GM12872 (cell line): ENCODE results near the gene RPS19.

ENCODE experiments used
- CTCF ChIP-seq: IDR thresholded peaks from 3 replicates; pipeline ENCODE4 v1.5.1; 2011; ENCODE audit warnings: low read depth, mild to moderate bottlenecking, low read length, moderate library complexity; ENCODE audit not compliant: insufficient read depth

RPS19 gene

GRCh38 chr19:41859213-41859617, 840 bp upstream of the RPS19 start:
- no peak; the same call in 2 of the 3 replicates for TF ChIP-seq CTCF

- no peak for TF ChIP-seq CTCF
Observed at GRCh38 chr19:41860419-41861115, 512 bp downstream of the RPS19 start.

- no peak for TF ChIP-seq CTCF
Observed at GRCh38 chr19:41861116-41861768, 1.2 kb downstream of the RPS19 start.

- TF ChIP-seq CTCF = no peak
Observed at GRCh38 chr19:41861846-41862245, 1.8 kb downstream of the RPS19 start.

- no peak for TF ChIP-seq CTCF
Observed at GRCh38 chr19:41862445-41862986, 2.5 kb downstream of the RPS19 start.

- TF ChIP-seq CTCF = no peak
Observed at GRCh38 chr19:41863209-41863931, 3.3 kb downstream of the RPS19 start.

GRCh38 chr19:41864374-41864773, 4.3 kb downstream of the RPS19 start:
- no peak for TF ChIP-seq CTCF
